DND-41 (cell line): Measurements from ENCODE around the gene SPECC1.

Experiments used
- ATAC-seq: fragments of 200-7000 bp; cut with Tn5 transposase; 3 replicates; pipeline ENCODE4 v1.9.1; 2021; ENCODE audit warnings: low read depth; ENCODE audit not compliant: insufficient read depth
- DNase-seq: peaks from one replicate; pipeline ENCODE4 v3.0.0-alpha.2; 2020
- H2AFZ ChIP-seq: 2 replicates; pipeline ENCODE4 v1.6.0; 2012; ENCODE audit warnings: low read depth, low read length
- H3K27ac ChIP-seq: 2 replicates; pipeline ENCODE4 v1.5.1; 2012; ENCODE audit warnings: low read length, inconsistent platforms
- H3K27me3 ChIP-seq: fragments of 200-600 bp; sonication (generic); 2 replicates; pipeline ENCODE4 v1.6.0; 2012; ENCODE audit warnings: low read length, mild to moderate bottlenecking, inconsistent platforms; ENCODE audit not compliant: insufficient read depth, poor library complexity
- H3K36me3 ChIP-seq: 2 replicates; pipeline ENCODE4 v1.5.1; 2012; ENCODE audit warnings: low read length, inconsistent platforms; ENCODE audit not compliant: insufficient read depth
- H3K4me1 ChIP-seq: 2 replicates; pipeline ENCODE4 v1.5.1; 2012; ENCODE audit warnings: mild to moderate bottlenecking, low read length; ENCODE audit not compliant: insufficient read depth
- H3K4me2 ChIP-seq: 2 replicates; pipeline ENCODE4 v1.6.0; 2012; ENCODE audit warnings: mild to moderate bottlenecking, moderate library complexity, low read length, inconsistent platforms; ENCODE audit not compliant: insufficient read depth
- H3K4me3 ChIP-seq, 2 experiments: fragments of 200-600 bp in 1 of 2; shearing (Covaris generic) in 1 of 2; 2 replicates each; pipeline ENCODE4 v1.5.1; 2012 to 2016; ENCODE audit warnings: inconsistent platforms in 2 of 2, low read length in 2 of 2, mild to moderate bottlenecking in 2 of 2, low read depth in 1 of 2, moderate library complexity in 1 of 2
- H3K79me2 ChIP-seq: 2 replicates; pipeline ENCODE4 v1.6.0; 2012; ENCODE audit warnings: low read length, inconsistent platforms; ENCODE audit not compliant: insufficient read depth
- H3K9ac ChIP-seq: 2 replicates; pipeline ENCODE4 v1.6.0; 2012; ENCODE audit warnings: low read depth, mild to moderate bottlenecking, inconsistent platforms, low read length, moderate library complexity
- H3K9me3 ChIP-seq: 2 replicates; pipeline ENCODE4 v1.5.1; 2012; ENCODE audit warnings: low read length, moderate library complexity, mild to moderate bottlenecking, inconsistent platforms; ENCODE audit not compliant: insufficient read depth, severe bottlenecking
- H4K20me1 ChIP-seq: 2 replicates; pipeline ENCODE4 v1.6.0; 2012; ENCODE audit warnings: low read length; ENCODE audit not compliant: insufficient read depth
- EZH2 ChIP-seq: IDR thresholded peaks from 3 replicates; pipeline ENCODE4 v1.6.1; 2012; ENCODE audit warnings: borderline replicate concordance, low read depth, mild to moderate bottlenecking, moderate library complexity, low read length, inconsistent platforms; ENCODE audit not compliant: severe bottlenecking
- TF ChIP-seq, protein P1 (sequence below): IDR thresholded peaks from 2 replicates; pipeline ENCODE4 v1.5.1; 2012; ENCODE audit warnings: borderline replicate concordance, low read length, moderate library complexity, mild to moderate bottlenecking; ENCODE audit not compliant: poor library complexity, severe bottlenecking; ENCODE audit errors: extremely low read depth

Gene SPECC1

DNA sequence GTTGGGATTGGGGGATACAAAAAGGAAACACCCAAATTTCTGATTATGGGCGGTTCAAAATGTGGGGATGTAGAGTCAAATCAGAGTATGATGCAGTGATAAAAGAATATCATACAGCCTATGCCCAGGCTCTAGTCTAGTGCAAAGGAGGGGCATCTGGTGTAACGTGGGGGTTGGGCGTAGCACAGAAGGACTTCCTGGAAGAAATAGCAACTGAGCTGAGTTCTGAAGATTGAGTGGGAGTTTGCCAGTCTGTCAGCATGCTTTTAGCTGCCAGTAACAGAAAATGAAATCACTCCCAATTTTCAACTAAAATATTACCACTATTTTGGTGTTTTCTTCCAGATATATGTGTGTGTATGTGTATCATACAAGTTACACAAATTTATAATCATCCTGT is 196.9 kb downstream of the SPECC1 start:
- H3K9ac ChIP-seq: no peak overlapping the region
- no peak overlapping the region for H3K4me2 ChIP-seq
- H3K27ac ChIP-seq: no peak overlapping the region
- no peak for DNase-seq
- no peaks in the 10 kb centered on the region for H3K4me1 ChIP-seq
- no peak overlapping the region for H2AFZ ChIP-seq
- TF ChIP-seq EZH2: no peak
- TF ChIP-seq, protein P1, sequence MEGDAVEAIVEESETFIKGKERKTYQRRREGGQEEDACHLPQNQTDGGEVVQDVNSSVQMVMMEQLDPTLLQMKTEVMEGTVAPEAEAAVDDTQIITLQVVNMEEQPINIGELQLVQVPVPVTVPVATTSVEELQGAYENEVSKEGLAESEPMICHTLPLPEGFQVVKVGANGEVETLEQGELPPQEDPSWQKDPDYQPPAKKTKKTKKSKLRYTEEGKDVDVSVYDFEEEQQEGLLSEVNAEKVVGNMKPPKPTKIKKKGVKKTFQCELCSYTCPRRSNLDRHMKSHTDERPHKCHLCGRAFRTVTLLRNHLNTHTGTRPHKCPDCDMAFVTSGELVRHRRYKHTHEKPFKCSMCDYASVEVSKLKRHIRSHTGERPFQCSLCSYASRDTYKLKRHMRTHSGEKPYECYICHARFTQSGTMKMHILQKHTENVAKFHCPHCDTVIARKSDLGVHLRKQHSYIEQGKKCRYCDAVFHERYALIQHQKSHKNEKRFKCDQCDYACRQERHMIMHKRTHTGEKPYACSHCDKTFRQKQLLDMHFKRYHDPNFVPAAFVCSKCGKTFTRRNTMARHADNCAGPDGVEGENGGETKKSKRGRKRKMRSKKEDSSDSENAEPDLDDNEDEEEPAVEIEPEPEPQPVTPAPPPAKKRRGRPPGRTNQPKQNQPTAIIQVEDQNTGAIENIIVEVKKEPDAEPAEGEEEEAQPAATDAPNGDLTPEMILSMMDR: no peak
- H3K79me2 ChIP-seq: no peaks in the 10 kb centered on the region
- no peaks in the 10 kb centered on the region for H3K9me3 ChIP-seq
- H3K4me3 ChIP-seq: no peak overlapping the region
- no peak for ATAC-seq
- H3K27me3 ChIP-seq: peaks cover 6% of the 10 kb centered on the region
- H3K36me3 ChIP-seq: no peaks in the 10 kb centered on the region
- H4K20me1 ChIP-seq: no peaks in the 10 kb centered on the region

DNA sequence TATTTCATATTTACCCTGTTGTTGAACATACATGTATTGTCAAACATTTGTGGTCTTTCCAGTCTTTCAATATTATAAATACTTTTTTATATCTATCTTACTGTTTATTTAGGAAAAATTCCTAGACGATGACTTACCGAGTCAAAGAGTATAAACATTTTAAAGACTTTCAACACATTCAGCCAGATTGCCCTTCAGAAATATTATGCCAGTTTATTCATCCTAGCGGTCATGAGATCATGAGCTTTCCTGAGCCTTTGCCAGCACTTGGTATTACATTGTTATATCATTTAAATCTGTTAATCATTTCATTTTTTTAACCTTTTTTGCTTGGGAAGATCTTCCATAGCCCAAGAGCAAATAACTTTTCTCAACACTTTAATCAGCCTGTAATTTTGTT is 197.4 kb downstream of the SPECC1 start:
- Histone ChIP-seq H3K4me1 (no peaks in the 10 kb centered on the region), H3K79me2 (no peaks in the 10 kb centered on the region), H3K36me3 (no peaks in the 10 kb centered on the region), H3K27ac (no peak overlapping the region), H3K4me2 (no peak overlapping the region), H3K27me3 (peaks cover 6% of the 10 kb centered on the region), H3K9ac (no peak overlapping the region), H4K20me1 (no peaks in the 10 kb centered on the region), H3K9me3 (no peaks in the 10 kb centered on the region), H2AFZ (no peak overlapping the region), H3K4me3 (no peak overlapping the region)
- DNase-seq (no peak), ATAC-seq (no peak)
- TF ChIP-seq EZH2: no peak
- TF ChIP-seq, protein P1: no peak

DNA sequence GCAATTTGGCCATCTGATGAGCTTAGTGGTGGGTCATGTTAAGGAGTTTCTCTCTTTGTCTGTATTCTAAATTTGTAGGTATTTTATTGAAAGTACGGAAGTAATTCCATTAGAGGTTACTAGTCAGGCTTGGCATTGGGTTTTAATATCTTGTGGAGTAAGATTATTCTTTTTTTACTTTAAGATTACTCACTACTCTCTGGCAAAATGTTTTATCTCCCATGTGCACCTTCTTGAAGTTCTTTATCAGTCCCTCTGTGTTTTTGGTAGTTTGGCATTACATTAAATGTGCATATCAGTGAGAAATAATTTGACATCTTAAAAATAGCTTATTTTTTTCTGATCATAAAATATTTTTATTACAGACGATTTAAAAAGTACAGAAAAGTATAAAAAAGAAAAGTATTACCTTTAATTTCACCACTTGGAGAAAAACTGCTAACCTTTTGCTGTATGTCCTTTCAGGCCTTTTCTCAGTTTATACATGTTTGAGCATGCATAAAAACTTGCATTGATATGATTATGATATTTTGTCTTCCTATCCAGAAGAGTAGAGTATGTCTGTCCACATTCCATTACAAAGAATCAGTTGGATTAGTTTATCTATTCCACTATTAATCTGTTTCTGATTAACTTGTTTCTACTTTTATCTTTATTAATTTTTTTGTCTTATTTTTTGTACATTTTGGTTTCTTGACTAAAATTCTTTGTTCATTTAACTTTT is 198.3 kb downstream of the SPECC1 start:
- H3K79me2 ChIP-seq: no peaks in the 10 kb centered on the region
- no peak for DNase-seq
- H3K9me3 ChIP-seq: no peaks in the 10 kb centered on the region
- H3K9ac ChIP-seq: no peak overlapping the region
- no peak overlapping the region for H2AFZ ChIP-seq
- peaks cover 6% of the 10 kb centered on the region for H3K27me3 ChIP-seq
- H4K20me1 ChIP-seq: no peaks in the 10 kb centered on the region
- no peaks in the 10 kb centered on the region for H3K4me1 ChIP-seq
- no peak overlapping the region for H3K4me2 ChIP-seq
- no peak for ATAC-seq
- TF ChIP-seq, protein P1: no peak
- no peak for TF ChIP-seq EZH2
- H3K36me3 ChIP-seq: no peaks in the 10 kb centered on the region
- H3K27ac ChIP-seq: no peak overlapping the region
- no peak overlapping the region for H3K4me3 ChIP-seq
